Upper lobe of left lung (tissue), 6 donors: ENCODE data around the gene WLS. TPM values are rescaled to one million over a fixed set of nuclear protein-coding genes. Genes with fewer than 3 reads are reported as not detected.

Experiments
- ATAC-seq, 2 donors: fragments of 200-7000 bp; cut with Tn5 transposase; one replicate each; pipeline ENCODE4 v1.9.1; 2022; ENCODE audit warnings: mild to moderate bottlenecking in 2 of 2, moderate library complexity in 2 of 2; ENCODE audit not compliant: low FRiP score in 2 of 2
- DNase-seq, 2 donors: peaks; one replicate each; pipeline ENCODE4 v3.0.0-alpha.2; 2019 to 2020
- H3K27ac ChIP-seq, 4 donors: fragments of 200-600 bp; sonication (generic); one replicate each; pipeline ENCODE4 v1.5.1; 2016 to 2019
- H3K27me3 ChIP-seq, 4 donors: fragments of 200-600 bp; sonication (generic); one replicate each; pipeline ENCODE4 v1.5.1; 2017 to 2019
- H3K36me3 ChIP-seq, 4 donors: fragments of 200-600 bp; sonication (generic); one replicate each; pipeline ENCODE4 v1.5.1; 2016 to 2019
- H3K4me1 ChIP-seq, 4 donors: fragments of 200-600 bp; sonication (generic); one replicate each; pipeline ENCODE4 v1.5.1; 2018 to 2019
- H3K4me3 ChIP-seq, 4 donors: fragments of 200-600 bp; sonication (generic); one replicate each; pipeline ENCODE4 v1.5.1; 2017 to 2019; ENCODE audit warnings: mild to moderate bottlenecking in 2 of 4, moderate library complexity in 1 of 4
- H3K9me3 ChIP-seq, 4 donors: fragments of 200-600 bp; sonication (generic); one replicate each; pipeline ENCODE4 v1.5.1; 2018 to 2019
- EP300 ChIP-seq, 4 donors: sonication (generic); formaldehyde crosslinking; IDR thresholded peaks; one replicate each; pipeline ENCODE4 v1.5.1; 2017; ENCODE audit warnings: antibody characterized with exemption in 4 of 4, control low read depth in 2 of 4
- POLR2A ChIP-seq, 4 donors: fragments of 450-650 bp; IDR thresholded peaks; one replicate each; pipeline ENCODE4 v1.5.1; 2016 to 2017; ENCODE audit warnings: antibody characterized with exemption in 4 of 4, mild to moderate bottlenecking in 2 of 4
- POLR2AphosphoS5 ChIP-seq, 2 donors: sonication (generic); formaldehyde crosslinking; IDR thresholded peaks; one replicate each; pipeline ENCODE4 v1.5.1; 2017; ENCODE audit warnings: antibody characterized with exemption in 2 of 2
- WGBS, 2 donors: methylation state at CpG; one replicate each; pipeline ENCODE4 v1.1.5; 2017 to 2018; 5-methylcytosine and 5-hydroxymethylcytosine counted together
- total RNA-seq, 6 donors: library from RNA; depleted of rRNA in 4 of 6; stranded (reverse); fragments of >200 nt in 4 of 6; gene quantifications; one replicate each; pipeline versions ENCODE4 v1.1.0 to v1.2.1, GENCODE V29; 2016 to 2021
- TF ChIP-seq, protein P1 (sequence below), 6 experiments: fragments of 450-650 bp in 4 of 6; fragments of 200-600 bp in 2 of 6; sonication (generic) in 2 of 6; IDR thresholded peaks; one replicate each; pipeline ENCODE4 v1.5.1; 2016 to 2019; ENCODE audit warnings: antibody characterized with exemption in 6 of 6
- donor health status: DM: no; HTN: no; CAD: no; lungs with moderate emphysema.
- donor health status: DM: no; HTN: yes; CAD: no; lungs with severe emphysema.

WLS gene
- total RNA-seq, 6 donors from 2014 or later: 33.5 to 113 (median 61.3) TPM

DNA sequence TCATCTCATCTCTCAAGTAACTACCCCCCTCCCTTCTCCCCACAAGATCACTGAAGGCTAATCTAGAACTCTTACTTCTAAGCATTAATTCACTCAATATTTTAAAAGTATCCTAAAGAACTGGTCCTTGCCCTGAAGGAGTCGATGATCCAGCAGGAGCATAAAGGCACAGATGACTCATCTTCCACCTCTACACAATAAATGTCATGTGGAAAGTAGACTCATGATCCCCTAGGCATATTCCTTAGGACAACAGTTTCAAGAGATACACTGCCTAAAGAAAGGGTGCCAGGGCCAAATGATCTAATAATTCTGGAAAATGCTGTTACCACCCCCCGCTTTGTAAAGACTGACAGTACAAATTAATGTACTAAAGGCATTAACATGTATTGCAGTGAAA lies 96.1 kb downstream of the WLS start:
- no peak for ATAC-seq
- WGBS, 2 donors: 89 to 92% methylated on average over 2 of the region's 2 CpGs
- no peak for TF ChIP-seq POLR2AphosphoS5 (IDR thresholded peaks at IDR 0.05)
- peaks cover 0 to 9% (median 2%) of the 10 kb centered on the region in 4 donors for H3K4me1 ChIP-seq
- no peak for DNase-seq
- H3K27me3 ChIP-seq: no peaks in the 10 kb centered on the region
- no peaks in the 10 kb centered on the region for H3K9me3 ChIP-seq
- no peak overlapping the region for H3K27ac ChIP-seq
- no peak overlapping the region for H3K4me3 ChIP-seq
- H3K36me3 ChIP-seq: peaks cover 0 to 28% (median 14%) of the 10 kb centered on the region in 4 donors

DNA sequence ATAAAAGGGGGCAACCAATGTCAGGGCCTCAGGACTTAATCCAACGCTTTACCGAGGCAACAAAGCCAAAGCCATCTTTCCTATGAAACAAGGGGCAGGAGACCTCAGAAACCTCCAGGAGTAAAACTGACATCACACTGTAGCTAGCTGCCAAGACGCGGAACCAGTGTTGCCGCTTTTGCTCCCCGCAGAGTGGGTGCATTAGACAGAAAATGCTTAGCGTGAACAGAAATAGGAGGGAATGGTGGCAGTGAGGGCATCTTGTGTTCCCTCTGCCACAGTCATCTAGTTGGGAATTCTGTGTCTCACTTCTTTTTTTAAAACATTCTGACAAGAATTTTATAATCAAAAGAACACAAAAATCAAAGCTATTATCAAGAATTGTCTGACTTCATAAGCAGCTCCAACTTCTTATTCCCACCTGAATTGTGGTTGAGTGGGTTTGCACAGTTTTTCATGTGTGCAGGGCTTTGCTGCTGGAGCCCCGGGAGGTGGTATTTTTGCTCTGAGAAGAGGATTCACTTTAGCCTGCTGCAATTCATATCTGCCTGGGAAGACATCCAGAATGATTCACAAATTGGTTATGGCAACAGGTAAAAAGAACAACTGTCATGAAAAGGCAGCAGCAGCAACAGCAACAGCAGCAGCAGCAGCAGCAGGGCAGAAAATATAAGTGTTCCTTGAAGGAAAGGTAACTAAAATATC lies 99.7 kb downstream of the WLS start:
- 94 to 95% methylated on average over 8 of the region's 8 CpGs for WGBS, 2 donors
- Histone ChIP-seq H3K27me3 (no peaks in the 10 kb centered on the region), H3K27ac (no peak overlapping the region), H3K9me3 (no peaks in the 10 kb centered on the region), H3K4me3 (no peak overlapping the region), H3K4me1 (no peaks in the 10 kb centered on the region), H3K36me3 (peaks cover 0 to 31% (median 14%) of the 10 kb centered on the region in 4 donors)
- ATAC-seq (no peak), DNase-seq (no peak)
- TF ChIP-seq POLR2AphosphoS5 (IDR thresholded peaks at IDR 0.05) (no peak), POLR2A (IDR thresholded peaks at IDR 0.05) (no peak), EP300 (IDR thresholded peaks at IDR 0.05) (no peak)
- TF ChIP-seq, protein P1, sequence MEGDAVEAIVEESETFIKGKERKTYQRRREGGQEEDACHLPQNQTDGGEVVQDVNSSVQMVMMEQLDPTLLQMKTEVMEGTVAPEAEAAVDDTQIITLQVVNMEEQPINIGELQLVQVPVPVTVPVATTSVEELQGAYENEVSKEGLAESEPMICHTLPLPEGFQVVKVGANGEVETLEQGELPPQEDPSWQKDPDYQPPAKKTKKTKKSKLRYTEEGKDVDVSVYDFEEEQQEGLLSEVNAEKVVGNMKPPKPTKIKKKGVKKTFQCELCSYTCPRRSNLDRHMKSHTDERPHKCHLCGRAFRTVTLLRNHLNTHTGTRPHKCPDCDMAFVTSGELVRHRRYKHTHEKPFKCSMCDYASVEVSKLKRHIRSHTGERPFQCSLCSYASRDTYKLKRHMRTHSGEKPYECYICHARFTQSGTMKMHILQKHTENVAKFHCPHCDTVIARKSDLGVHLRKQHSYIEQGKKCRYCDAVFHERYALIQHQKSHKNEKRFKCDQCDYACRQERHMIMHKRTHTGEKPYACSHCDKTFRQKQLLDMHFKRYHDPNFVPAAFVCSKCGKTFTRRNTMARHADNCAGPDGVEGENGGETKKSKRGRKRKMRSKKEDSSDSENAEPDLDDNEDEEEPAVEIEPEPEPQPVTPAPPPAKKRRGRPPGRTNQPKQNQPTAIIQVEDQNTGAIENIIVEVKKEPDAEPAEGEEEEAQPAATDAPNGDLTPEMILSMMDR (IDR thresholded peaks at IDR 0.05): no peak

DNA sequence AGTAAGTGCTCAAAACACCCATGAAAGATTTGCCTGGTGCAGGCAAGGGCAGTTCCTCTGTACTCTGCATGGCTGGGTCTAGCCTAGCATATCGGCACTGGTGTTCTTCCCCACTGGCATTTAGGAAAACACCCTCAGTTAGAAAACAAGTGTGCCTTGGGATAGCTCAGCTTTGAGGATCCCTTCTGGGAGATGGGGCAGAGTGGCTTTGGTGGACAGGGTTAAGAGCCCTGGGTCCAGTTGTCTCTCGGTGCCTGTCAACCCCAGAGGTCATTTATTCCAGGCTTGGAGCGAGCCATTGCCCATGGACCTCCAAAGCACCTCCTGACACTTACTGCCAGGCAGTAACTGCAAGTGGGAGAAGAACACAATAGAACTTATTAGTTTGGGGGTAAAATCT lies 101.1 kb downstream of the WLS start:
- peaks cover 0 to 36% (median 14%) of the 10 kb centered on the region in 4 donors for H3K36me3 ChIP-seq
- no peaks in the 10 kb centered on the region for H3K4me1 ChIP-seq
- H3K4me3 ChIP-seq: no peak overlapping the region
- no peak overlapping the region for H3K27ac ChIP-seq
- 94 to 100% methylated on average over 1 to 3 of the region's 3 CpGs for WGBS, 2 donors
- no peaks in the 10 kb centered on the region for H3K27me3 ChIP-seq
- H3K9me3 ChIP-seq: no peaks in the 10 kb centered on the region
- TF ChIP-seq POLR2A (IDR thresholded peaks at IDR 0.05) (no peak), EP300 (IDR thresholded peaks at IDR 0.05) (no peak), POLR2AphosphoS5 (IDR thresholded peaks at IDR 0.05) (no peak)
- TF ChIP-seq, protein P1 (IDR thresholded peaks at IDR 0.05): no peak
- DNase-seq (no peak), ATAC-seq (no peak)

DNA sequence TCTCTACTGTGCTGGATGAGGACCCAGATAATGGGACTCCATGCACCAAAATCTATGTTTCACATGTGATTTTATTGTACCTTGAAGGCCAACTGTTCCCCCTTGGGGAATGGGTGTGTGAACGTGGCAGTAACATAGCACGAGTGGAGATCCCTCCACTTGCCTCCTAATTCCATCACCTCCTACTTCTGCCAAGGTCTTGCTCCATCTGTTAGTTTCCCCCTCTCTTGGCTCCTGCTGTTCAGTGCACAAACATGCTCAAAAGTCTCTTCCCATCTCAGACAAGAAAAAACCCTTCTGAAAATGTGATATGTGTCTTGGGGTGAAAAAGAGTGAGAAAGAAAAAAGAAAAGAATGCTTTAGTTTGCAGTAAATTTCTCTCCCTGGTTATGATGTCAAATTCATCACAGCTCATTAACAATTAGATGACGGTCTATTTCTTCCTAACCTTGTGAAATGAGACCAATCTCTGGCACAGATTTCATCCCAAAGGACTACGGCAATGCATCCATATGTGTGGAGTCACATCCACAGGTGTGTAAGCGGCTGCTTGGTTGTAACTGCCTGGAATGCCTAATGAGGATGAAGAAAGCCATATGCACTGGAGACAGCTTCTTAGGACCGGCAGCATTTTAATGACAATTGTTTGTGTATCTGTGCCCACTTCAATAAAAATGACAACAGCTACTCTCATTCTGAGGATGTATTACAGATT lies 102.6 kb downstream of the WLS start:
- TF ChIP-seq, protein P1 (IDR thresholded peaks at IDR 0.05): no peak
- TF ChIP-seq POLR2AphosphoS5 (IDR thresholded peaks at IDR 0.05) (no peak), EP300 (IDR thresholded peaks at IDR 0.05) (no peak), POLR2A (IDR thresholded peaks at IDR 0.05) (no peak)
- Histone ChIP-seq H3K9me3 (no peaks in the 10 kb centered on the region), H3K27ac (no peak overlapping the region), H3K36me3 (peaks cover 0 to 45% (median 20%) of the 10 kb centered on the region in 4 donors), H3K4me1 (no peaks in the 10 kb centered on the region), H3K27me3 (no peaks in the 10 kb centered on the region), H3K4me3 (no peak overlapping the region)
- ATAC-seq: no peak
- DNase-seq: no peak
- WGBS, 2 donors: 78 to 85% methylated on average over 6 of the region's 6 CpGs

DNA sequence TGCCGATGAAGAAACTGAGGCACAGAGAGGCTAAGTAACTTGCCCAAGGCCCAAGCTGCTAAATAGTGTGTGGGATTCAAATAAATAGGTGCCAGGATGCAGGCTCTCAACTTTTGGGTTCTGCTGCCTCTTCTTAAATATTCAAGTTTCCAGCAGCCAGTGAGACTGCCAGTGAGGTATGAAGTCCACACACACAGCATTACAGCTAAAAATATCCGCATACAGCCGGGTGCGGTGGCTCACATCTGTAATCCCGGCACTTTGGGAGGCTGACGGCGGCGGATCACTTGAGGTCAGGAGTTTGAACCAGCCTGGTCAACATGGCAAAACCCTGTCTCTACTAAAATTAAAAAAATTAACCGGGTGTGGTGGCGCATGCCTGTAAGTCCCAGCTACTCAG lies 103.5 kb downstream of the WLS start:
- no peak overlapping the region for H3K27ac ChIP-seq
- no peak overlapping the region for H3K4me3 ChIP-seq
- H3K9me3 ChIP-seq: no peaks in the 10 kb centered on the region
- H3K4me1 ChIP-seq: no peaks in the 10 kb centered on the region
- TF ChIP-seq EP300 (IDR thresholded peaks at IDR 0.05) (no peak), POLR2A (IDR thresholded peaks at IDR 0.05) (no peak)
- TF ChIP-seq, protein P1 (IDR thresholded peaks at IDR 0.05): no peak
- peaks cover 0 to 51% (median 21%) of the 10 kb centered on the region in 4 donors for H3K36me3 ChIP-seq
- H3K27me3 ChIP-seq: no peaks in the 10 kb centered on the region
- DNase-seq: no peak
- WGBS, 2 donors: 80 to 94% methylated on average over 9 to 10 of the region's 10 CpGs
- no peak for ATAC-seq
